NCI-H2196 treated with DMSO at 0.1 percent for 48 hours (cell line): ENCODE data around the gene PNLIPRP3.
"Not testable (repeated sequence)": the region's sequence is repeated elsewhere in the genome, so short reads cannot be mapped to it uniquely, and the experiment has no call there.

Experiments
- DNase-seq: peaks from one replicate; lab custom pipeline; 2025; ENCODE audit not compliant: unreplicated experiment; lab: John Stamatoyannopoulos, UW

PNLIPRP3 gene

DNA sequence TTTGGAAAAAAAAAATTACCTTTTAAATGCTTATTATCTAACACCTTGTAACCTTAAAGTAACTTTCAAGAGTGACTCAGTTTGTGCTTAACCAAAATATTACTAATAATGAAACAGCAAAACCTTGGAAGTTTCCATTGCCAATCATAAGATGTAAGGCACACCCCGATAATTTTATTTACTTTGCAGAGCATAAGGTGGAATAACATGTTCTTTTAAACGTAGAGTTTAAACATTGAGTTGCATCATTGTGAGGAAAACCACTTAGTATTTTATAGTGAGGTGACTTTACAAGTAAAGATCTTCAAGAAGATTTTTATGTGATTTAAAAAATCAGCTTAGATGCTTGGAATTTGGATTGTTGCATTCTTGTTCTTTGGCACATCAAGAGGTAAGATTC lies at the start of gene PNLIPRP3:
Gene PNLIPRP3, plus strand, starts transcription at position 177 of the 400 bp plus-strand sequence. Its CDS starts 166 bp downstream, at position 343.
- DNase-seq, result no peak

DNA sequence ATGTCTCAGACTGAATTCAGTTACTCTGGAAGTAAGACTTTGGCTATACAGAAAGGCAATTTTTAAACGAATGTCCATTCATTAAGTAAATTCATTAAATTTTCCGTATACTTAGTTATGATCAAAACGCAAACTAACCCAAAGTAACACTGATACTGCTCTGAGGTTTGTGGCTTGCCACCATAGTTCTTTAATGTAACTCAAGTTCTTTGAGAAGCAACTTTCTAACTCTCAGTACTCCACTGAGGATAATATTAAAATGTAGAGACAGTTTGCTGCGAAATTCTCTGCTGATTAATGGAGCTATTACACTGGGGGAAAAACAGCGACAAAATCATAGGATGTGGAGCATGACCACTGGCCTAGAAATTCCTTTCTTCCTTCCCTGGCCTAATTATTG lies 45.4 kb upstream of the PNLIPRP3 start:
- no peak for DNase-seq

DNA sequence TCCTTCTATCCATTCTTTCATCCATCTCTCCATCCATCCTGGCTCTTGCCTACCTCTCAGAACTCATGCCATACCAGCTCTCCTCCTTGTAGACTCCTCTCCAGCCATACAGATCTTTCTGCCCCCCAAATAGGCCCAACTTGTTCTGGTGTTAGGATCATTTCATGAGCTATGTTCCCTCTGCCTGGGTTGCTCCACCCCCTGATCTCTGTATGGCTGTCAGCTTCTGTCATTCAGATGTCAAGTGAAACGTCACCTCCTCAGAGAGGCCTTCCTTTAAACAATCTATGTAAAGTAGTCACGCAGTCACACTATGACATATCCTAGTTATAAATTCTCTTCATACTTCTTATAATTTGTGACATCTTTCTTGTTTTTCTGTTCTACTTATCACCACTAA lies 42.3 kb upstream of the PNLIPRP3 start:
- DNase-seq, result no peak

DNA sequence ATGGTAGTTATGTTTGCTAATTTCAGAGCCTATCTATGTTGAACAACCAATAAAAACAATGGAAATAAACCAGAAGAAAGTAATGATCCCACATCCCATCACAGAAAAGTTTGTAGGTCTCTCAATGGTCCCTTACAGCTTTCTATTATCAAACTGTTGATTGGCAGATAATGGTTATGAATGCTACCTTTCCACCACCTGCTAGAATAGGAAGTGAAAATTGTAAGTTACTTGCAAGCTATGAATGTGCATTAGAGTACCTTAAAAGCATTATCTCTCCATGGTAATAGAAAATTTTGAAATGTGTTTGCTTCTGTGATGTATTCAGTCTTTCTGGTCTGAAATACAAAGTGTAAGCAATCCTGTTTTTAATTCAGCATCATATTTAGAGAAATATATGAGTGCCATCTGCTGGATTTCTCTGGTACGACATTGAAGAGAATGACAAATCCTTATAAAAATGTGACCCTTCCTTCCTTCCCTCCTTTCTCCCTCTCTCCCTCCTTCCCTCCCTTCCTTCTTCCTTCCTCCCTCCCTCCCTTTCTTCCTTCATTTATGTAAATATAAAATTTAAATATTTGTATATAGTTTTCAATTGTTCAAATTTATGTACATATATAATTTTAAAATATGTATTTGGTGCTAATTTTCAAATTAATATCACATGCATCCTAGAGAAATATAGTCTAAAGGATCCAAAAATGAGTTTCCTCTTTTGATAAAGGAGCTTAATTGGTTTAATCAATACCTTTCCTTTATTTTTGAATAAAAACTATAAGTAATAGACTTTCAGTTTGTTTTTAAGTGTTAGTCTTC lies 41.4 kb upstream of the PNLIPRP3 start:
- DNase-seq, result no peak

DNA sequence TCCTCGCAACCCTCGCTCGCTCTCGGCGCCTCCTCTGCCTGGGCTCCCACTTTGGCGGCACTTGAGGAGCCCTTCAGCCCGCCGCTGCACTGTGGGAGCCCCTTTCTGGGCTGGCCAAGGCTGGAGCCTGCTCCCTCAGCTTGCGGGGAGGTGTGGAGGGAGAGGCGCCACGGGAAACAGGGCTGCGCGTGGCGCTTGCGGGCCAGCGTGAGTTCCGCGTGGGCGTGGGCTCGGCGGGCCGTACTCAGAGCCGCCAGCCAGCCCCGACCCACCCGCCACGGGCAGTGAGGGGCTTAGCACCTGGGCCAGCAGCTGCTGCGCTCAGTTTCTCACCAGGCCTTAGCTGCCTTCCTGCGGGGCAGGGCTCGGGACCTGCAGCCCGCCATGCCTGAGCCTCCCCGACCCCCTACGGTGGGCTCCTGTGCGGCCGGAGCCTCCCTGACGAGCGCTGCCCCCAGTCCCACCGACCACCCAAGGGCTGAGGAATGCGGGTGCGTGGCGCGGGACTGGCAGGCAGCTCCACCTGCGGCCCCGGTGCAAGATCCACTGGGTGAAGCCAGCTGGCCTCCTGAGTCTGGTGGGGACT lies 34.3 kb upstream of the PNLIPRP3 start:
- DNase-seq, result not testable (repeated sequence)

DNA sequence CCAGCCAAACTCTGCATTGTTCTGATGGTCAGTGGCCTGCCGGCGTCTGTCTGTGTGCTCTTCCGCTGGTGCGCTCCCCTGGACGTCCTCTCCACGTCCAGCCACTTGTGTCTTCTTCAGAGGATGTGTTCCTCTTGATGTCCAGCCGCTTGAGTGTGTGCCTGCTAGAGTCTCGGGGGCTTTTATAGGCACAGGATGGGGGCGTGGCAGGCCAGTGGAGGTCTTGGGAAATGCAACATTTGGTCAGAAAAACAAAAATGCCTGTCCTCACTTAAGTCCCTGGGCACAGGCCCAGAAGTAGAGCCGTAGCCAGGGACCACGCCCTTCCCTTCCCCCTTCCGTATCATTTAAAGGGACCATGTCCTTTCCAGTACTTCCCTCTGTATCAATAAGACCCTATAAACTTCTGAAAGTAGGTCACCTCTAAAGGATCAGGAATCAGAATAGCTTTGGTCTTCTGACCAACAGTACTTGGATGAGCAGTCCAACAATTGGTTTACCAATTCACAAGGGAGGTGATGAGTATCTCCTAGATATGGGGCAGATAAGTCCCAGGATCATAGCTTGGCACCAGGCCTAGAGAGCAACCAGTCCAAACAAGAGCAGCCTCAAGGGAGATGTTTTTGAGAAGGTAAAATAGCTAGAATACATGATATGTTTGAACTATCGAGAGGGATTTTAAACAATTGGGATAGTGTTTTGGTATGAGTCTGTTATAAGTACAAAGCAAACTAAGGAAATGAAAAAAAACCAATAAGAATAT lies 32.2 kb upstream of the PNLIPRP3 start:
- no peak for DNase-seq

DNA sequence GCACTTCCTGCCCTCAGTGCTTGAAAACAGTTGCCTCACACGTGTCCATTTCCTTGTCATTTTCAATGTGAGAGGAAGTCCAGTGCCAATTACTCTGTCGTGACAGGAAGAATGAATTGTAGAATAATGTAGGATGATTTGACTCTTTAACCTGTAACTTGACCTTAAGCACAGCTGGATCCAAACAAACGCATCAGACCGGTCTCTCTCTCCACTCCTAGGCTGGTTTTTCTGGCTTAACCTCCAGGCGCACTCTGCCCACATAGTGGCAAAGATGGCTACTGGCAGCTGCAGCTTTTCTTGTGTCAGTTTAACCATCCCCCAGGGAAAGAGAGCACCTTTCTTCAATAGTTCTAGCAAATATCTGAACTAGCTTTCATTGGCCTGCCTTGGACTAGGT lies 29.4 kb upstream of the PNLIPRP3 start:
- no peak for DNase-seq

DNA sequence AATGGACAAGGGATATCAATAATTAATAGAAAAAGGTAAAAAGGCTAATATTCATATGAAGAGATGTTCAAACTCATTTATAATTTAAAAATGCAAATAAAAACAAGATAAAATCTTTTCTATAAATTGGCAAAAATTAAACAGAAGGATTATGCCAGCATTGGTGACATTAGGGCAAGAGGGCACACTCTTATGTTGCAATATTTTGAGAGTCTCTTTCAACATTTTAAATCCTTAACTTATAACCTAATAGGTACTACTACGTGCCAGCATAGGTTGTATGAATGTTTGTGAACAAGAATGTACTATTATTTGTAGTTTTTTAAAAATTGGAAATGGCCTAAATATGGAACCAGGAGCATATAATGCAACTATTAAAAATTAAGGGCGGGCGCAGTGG lies 24.8 kb upstream of the PNLIPRP3 start:
- no peak for DNase-seq

DNA sequence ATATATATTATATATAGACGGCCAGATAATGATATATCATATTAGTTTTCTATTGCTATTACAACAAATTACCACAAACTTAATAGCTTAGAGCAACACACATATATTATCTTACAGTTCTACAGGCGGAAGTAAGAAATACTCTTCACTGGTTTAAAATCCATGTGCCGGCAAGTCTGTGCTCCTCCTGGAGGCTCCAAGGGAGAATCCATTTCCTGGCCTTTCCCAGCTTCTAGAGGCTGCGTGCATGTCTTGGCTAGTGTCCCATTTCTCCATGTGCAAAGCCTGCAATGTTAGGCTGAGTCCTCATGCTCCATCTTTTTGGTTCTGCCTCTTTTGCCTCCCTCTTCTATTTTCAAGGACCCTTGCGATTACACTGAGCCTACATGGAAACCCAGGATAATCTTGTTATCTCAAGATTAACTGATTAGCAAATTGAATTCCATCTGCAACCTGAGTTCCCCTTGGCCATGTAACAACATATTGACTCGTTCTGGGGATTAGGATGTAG lies 23.9 kb upstream of the PNLIPRP3 start:
- DNase-seq, result no peak

DNA sequence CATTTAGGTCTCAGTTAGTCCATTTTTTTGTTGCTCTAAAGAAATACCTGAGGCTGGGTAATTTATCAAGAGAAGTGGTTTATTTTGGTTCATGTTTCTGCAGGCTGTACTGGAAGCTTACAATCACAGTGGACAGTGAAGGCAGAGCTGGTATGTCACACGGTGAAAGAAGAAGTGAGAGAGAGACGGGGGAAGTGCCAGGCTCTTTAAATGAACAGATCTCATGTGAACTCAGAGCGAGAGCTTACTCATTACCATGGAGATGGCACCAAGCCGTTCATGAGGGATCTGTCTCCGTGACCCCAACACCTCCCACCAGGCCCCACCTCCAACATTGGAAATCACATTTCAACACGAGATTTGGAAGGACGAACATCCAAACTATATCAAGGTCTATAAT lies 18.9 kb upstream of the PNLIPRP3 start:
- DNase-seq, result no peak

DNA sequence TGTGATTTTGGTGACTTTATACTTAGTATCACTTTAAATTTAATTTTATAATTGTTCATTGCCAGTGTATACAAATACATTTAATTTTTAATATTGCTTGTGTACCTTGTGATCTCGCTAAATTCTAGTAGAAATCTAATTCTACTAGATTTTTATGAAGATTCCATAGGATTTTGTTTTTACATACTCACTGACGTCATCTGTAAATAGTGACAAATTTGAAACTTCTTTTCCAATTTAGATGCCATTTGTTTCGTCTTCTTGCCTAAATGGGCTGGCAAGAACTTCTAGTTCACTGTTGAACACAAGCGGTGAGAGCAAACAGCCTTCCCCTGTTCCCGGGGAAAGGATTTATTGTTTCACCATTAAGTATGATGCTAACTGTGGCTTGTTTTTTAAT lies 17.3 kb upstream of the PNLIPRP3 start:
- no peak for DNase-seq

DNA sequence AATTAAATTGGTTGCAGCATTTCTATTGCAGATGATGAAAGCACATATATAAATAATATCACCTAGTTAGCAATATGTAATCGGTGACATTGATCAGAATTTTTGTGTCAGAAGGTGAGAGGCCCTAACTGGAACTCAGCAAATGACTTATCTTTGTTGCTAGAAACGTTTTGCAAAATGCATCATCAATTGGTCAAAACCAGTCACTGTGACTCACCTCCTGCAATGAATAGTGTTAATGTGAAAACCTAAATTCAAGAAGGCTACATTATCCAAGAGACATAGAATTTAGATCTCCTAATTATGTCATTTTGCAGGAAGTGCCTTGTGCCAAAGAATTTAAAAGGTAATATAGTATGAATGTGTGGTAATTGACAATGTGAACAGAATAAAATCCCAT lies 9.8 kb upstream of the PNLIPRP3 start:
- DNase-seq, result no peak

DNA sequence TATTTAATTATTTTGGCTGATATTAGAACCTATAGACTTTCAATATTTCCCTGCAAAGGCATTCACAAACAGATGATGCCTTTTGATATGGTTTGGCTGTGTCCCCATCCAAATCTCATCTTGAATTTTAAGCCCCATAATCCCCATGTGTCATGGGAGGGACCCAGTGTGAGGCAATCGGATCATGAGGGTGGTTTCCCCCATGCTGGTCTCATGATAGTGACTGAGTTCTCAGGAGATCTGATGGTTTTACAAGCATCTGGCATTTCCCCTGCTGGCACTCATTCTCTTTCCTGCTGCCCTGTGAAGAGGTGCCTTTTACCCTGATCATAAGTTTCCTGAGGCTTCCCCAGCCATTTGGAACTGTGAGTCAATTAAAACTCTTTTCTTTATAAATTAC lies 9.3 kb upstream of the PNLIPRP3 start:
- no peak for DNase-seq

DNA sequence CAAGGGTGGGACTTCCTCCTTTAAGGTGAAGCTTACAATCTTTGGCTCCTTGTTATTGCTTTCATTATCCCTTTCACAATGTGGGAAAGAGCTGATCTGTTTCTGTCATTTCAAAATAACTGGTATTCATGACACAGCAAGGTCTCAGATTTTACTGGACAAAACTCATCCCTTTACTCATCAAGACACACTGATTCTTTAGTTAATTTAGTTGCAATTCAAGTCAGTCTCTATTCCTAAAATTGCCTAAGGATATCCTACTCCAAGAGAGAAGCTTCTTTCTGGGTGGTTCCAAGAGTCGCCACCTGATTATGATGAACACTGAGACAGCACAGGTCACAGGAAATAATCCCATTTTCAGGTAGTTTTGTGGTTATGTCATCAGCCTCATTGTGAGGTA lies 5.8 kb upstream of the PNLIPRP3 start:
- DNase-seq, result no peak

DNA sequence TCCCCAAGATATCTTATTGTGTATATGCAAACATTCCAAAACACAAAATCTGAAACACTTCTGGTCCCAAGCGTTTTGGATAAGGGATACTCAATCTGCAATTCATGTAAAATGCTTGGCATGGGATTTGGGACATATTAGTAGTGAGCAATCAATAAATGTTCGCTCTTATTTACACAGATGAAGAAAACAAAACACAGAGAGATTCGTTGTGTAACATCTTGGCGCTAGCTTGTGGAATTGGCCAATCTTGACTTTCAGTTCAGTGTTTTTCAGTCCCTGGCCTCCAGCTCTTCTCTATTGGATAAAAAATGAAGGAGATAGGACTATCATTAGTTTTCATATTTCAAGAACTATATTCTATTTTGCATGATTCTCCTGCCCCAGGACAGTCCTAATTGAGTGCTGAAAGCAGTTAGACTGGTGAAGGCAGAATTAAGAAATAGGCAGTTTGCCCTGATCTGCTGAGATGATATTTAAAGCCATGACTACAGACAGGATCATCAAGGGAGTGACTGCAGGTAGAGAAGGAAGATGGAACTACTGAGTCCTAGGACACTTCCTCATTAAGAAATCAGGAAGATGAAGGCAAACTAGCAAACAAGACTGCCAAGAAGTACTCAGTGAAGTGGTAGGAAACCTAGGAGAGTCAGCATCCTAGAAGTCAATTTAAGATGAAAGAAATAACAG lies 1.8 kb downstream of the PNLIPRP3 start:
- no peak for DNase-seq

DNA sequence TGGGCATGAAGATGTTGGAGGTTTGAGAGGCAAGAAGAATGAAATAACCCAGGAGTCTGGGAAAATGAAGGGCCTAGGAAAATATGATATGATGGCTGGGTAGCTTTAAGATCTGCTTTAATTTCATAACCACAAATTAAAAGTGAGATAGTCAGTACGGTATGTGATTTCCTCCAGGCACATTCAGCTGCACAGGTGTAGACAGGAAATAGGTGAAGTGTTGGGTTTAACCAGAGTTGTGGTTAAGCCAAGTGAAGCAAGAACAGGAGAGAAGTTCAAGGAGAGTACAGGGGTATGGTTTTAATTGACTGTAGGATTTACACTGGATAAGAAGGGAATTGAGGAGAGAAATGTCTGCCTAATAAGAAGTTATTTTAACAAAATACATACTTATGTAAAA lies 2.6 kb downstream of the PNLIPRP3 start:
- DNase-seq, result no peak

DNA sequence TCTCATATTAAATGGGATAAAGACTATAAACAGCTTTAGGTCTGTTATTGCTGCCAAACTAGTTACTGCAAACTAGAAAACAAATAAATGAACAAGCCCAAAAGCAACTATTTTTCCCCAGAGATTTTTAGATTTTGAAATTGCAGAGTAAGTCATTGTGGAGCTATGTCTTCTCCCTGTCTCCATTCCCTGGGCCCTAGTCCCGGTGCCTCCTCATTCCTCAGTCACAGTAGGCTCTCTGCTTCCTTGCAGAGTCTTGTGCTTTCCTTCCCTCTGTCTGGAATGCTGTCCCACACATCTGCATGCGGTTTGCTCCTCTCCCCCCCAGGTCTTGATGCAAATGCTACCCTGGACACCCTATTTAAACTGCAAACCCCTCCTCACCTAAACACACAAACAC lies 4.0 kb downstream of the PNLIPRP3 start:
- no peak for DNase-seq

DNA sequence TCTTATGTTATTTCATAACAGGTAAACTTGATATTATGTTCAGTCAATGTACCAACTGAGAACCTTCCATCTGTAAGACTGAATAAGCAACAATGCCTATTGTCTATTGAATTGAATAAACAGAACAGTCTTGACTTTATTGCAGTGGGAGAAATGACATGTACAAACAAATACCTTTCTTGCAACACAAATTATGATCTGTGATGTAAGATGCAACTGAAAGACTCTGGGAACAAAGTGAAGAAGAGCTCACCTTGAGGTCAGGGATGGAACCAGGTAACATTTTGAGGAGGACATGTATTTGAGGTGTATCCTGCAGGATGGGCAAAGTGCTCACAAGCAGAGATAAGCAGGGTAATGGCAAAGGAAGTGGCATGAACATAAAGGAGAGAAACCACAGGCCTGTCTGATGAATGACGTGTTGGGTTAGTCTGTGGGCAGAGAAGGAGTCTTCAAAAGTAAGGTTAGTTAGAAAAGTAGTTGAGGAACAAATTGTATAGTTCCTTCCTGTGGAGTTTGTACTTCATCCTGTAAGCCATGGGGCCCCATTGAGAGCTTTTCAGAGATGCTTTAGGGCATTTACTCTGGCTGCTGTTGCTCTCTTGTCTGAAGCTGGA lies 9.5 kb downstream of the PNLIPRP3 start:
- no peak for DNase-seq

DNA sequence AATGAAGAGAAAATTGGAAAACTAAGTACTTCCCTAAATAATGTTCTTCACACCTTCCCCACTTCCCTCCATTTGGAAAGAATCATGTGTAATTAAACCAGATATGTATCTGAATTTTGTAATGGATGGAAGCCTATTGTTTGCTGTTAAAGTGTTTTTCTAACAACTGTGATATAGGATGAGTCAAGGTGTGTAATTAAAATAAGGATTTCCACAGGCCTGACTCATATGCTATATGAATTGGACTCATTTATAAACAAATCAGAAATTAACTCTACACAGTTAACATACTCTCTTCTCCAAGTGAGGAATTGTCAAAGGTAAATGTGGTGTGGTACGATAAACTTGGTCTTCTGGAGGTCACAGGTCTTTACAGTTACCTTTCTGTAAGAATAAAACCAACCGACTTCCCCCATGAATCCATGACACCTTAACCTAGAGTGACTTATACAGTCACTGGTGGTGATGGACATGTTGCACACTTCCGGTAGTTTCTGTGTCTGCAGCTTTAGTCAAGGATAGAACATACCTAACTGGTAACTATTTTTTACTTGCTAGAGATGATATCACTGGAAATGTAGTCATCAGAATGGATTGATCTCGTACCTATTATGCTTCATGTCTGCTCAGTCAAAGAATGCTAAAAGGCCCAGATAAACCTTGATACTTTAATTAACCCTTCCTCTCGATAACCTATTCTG lies 12.8 kb downstream of the PNLIPRP3 start:
- no peak for DNase-seq

DNA sequence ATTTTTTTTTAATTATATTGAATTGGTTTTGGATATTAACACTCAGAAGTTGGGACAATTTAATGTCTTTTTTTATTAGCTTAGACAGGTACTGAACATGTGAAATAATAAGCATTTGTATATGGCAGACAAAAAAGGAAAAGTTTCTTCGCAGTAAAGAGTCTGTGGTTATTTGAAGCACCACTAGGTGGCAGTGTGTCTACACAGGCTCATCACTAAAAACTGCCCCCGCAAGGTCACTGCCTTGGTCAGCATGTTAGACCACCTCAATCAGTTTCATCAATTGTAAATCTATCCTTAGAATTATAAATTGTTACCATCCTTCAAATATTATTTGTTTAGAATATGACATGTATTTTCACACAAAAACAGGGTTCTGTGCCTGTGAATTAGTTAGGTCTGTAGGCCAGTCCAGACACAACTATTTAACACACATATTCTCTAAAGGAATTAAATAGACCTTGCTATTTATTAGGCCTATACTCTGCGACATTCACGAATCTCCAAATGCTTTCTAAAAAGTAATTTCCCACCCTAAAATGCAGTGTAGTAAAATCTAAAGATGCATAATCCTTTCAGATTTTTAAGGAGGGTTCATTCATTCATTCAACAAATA lies 17.0 kb downstream of the PNLIPRP3 start:
- no peak for DNase-seq
